PC-3 (cell line): ENCODE data around the gene CEL.

ENCODE experiments used
- EZH2 ChIP-seq: fragments of 300-600 bp; sonication (generic); IDR thresholded peaks from one replicate; pipeline ENCODE4 v1.6.1; 2017; ENCODE audit warnings: antibody characterized with exemption, mild to moderate bottlenecking, low read length; ENCODE audit not compliant: unreplicated experiment
- TF ChIP-seq, protein P1 (sequence below): fragments of 300-600 bp; sonication (generic); conservative IDR thresholded peaks from 2 replicates; pipeline ENCODE4 v1.5.1; 2017; ENCODE audit warnings: antibody characterized with exemption, low read depth, mild to moderate bottlenecking, low read length

DNA sequence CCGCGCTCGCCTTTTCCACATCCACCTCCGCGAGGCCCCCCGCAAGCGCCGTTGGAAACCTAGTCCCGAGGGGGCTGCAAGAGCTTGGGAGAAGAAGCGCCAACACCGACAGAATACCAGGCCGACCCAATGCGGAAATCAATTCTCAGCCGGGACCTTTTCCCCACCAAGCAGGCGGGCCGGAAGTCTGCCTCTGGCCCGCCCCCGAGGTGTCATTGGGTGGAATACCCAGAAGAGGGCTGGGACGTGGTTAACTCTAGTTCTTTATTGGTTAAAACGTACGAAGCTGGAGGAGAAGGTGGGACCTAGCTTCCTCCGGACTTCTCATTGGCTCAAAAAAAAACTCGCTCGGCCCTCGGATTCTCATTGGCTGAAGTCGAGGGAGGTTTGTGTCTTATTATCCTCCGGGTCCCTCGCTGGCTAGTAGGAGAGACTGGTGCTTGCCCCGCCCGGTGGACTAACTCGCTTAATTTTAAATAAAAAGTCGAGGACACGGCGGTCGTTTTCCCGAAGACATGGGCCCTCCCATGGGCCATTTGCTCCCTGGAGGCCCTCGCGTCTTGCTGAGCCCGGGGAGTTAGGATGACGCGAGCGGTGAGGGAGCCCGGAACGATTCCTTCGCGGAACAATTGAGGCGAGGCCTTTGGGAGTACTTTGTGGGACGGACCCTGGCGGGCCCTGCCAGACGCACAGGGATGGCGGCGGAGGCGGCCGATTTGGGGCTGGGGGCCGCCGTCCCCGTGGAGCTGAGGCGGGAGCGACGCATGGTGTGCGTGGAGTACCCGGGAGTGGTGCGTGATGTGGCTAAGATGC is 31.3 kb upstream of the CEL start, which contains the start of gene GTF3C5:
- TF ChIP-seq, protein P1, sequence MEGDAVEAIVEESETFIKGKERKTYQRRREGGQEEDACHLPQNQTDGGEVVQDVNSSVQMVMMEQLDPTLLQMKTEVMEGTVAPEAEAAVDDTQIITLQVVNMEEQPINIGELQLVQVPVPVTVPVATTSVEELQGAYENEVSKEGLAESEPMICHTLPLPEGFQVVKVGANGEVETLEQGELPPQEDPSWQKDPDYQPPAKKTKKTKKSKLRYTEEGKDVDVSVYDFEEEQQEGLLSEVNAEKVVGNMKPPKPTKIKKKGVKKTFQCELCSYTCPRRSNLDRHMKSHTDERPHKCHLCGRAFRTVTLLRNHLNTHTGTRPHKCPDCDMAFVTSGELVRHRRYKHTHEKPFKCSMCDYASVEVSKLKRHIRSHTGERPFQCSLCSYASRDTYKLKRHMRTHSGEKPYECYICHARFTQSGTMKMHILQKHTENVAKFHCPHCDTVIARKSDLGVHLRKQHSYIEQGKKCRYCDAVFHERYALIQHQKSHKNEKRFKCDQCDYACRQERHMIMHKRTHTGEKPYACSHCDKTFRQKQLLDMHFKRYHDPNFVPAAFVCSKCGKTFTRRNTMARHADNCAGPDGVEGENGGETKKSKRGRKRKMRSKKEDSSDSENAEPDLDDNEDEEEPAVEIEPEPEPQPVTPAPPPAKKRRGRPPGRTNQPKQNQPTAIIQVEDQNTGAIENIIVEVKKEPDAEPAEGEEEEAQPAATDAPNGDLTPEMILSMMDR = no peak
- TF ChIP-seq EZH2 = no peak
